Amygdala (tissue), 56 donors: Measurements from ENCODE around the gene CTRB2.
"Not testable (repeated sequence)": the region's sequence is repeated elsewhere in the genome, so short reads cannot be mapped to it uniquely, and the experiment has no call there.

ENCODE experiments used
- DNase-seq, 56 donors: peaks; one replicate each; lab custom pipeline; 2025; lab: John Stamatoyannopoulos, UW

Gene CTRB2

DNA sequence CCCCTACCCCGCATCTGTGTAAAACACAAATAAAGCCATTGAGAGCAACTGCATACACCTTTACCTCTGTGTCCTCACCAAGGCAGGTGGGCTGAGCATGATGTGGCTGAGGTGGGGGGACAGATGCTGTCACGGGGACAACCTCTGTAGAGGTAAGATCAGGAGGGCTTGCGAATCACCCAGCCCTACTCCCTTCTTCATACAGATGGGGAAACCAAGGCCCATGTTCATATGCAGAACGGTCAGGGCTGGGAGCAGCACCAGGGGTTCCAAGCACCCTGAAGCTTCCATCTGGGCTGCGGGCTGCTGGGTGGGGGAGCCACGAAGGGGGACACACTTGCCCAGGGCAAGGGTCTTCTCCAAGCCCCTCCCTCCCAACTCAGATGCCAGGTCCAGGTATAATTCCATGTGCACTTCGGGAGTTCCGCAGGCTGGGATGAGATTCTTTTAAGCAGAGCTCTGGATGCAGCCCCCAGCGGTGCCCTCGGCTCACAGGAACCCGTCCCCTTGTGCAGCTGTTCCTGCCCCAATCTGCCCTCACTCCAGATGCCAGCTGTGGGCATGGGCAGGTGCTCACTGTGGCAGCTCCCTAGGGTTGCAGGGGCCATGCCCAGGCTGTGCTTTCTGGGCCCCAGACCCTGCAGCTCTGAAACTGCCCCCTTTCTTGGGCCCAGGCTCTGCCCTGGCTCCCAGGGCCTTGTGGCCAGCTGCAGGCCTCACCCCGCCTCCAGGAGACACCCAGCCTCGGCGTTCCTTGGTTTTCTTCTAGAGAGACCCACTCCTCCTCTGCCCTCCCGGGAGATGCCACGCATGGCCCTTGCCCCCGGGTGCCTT is 21.4 kb upstream of the CTRB2 start:
- DNase-seq = no peak

DNA sequence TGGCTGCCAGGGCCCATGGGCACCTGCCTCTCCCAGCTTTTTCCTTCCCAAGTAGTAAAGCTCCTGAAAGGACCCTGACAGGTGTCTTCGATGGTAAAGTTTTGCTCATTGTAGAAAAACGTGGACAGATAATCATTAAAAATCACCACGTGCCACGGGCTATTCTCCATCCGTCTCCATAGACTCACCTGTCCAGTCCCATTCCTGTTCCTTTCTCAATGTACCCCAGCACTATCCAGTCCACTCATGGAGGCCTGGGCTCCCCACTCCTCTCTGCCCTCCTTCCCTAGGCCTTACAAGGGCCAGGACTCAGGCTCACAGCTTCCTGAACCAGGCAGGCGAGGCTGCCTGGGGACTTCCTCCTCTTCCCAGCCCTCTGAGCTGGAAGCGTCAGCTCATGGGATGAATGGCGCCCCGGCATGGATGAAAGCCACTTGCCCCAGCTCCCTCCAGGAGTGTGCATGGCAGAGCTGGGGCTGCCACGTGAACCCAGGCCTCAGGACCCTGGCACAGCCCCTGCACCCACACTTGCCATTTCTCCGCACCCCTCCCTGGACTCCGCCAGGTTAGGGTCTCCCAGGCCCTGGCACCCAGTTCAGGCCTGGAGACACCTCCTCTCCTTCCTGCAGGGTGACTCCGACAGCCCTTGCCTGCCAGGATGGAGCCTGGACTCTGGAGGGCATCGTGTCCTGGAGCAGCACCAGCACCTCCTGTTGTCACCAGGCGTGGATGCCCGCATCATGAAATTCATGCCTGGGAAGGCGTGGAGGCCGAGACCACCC is 20.6 kb upstream of the CTRB2 start:
- DNase-seq = no peak

DNA sequence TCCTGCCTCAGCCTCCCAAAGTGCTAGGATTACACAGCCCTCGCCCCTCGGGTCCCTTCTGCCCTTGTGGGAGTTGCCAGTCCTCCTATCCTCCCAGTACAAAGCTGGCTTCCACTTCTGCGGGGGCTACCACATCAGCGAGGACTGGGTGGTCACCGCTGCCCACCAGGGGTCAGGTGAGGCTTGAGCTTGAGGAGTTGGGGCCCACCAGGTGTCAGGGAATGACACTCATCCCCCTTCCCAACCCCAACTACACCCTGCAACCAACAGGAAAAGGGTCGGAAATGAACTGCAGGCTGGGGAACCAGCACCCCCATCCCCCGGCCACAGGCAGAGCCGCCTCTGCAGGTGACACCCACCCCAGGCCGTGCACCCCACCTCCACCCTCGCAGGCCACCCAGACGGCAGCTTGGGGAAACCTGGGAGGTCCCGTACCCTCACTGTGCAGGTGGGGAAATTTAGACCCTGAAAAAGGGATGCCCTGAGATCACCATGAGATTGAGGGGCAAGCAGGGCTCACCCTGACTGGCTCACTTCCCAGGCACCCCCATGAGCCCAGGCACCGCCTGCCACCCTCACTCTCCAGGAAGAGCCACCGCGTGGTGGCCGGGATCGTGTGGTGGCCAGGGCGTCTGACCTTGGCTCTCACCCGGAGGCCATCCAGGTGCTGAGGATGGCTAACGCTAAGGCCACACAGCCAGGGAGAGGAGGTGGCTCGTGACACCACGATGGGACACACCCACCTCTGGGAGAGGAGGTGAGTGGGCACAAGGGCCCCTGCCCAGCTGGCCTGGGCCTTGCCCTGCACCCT is 19.8 kb upstream of the CTRB2 start:
- DNase-seq = no peak

DNA sequence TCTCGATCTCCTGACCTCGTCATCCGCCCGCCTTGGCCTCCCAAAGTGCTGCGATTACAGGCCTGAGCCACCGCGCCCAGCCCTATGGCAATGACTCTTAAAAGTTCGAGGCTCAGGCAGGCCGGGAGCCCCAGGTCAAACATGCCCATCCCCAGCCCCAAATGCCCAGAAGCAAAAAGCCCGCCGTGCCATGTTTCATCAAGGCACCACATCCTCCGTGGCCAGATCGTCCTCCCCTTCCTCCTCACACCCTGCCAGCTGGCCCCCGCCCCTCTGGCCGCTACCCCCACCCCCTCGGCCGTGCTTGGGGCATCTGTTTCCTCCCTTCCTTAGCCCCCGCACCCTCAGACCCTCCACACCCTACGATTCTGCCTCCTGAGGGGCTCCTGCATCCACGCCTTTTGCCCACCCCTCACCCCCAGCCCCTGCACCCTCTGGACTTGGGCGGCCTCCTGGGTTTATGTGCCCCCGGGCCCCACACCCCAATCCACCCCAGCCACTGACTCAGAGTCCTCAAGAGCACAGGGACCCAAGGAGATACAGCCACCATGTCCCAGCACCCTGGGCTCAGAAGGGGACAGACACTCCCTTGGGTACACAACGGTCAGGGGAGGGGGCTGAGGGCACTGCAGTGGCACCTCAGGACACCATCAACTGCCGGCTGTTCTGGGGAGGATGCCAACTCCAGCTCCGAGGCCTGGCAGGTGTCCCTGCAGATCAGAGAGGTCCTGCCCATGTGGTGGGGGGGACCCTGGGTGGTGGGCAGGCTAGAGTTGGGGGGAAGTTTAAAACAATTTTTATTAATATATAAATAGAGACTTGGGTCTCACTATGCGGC is 18.9 kb upstream of the CTRB2 start:
- DNase-seq = no peak

DNA sequence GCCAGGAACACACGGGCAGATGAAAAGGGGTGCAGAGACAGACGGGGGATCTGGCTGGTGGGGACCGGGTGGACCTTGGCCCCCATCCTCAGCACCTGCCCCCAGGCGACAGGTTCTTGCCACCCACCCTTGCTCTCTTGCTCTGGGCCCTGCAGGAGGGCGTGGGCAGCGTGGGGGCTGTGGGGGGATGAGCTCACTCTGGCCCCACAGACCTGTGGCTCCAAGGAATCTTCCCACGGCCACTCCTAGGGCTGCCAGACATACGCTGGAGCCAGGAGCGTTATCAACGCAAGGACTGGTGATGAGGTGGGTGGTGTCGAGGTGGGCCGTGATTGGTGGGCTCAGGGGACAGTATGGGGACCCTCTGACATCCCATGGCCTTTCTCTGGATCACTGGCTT is 18.1 kb upstream of the CTRB2 start:
- DNase-seq = no peak

DNA sequence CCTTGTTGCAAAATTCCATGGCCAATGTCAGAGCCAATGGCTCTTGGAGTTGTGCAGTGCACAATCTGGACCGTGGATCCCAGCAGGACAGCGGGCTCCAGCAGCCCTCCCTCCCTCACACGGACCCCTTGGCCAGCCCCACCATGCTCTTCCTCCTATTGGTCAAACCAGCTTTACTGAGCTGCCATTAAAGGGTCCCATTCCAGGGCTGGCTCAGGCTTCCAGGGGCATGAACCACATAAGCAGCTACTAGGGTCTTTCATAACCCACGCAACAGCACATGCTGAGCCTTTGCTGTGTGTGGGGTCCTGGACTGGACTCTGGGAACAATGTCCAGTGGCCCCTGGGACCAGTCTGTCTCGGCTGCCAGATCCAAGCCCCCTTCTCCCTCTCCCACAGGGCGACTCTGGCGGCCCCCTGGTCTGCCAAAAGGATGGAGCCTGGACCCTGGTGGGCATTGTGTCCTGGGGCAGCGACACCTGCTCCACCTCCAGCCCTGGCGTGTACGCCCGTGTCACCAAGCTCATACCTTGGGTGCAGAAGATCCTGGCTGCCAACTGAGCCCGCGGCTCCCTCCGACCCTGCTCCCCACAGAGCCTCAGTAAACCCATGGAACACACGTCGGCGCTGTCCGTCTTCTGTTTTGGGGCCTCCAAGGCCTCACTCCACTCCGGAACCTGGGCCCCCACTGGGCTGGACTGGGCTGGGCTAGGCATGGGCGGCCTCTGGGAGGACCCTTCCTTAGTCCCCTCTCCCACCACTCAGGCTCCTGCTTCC is 17.5 kb upstream of the CTRB2 start:
- DNase-seq = no peak

DNA sequence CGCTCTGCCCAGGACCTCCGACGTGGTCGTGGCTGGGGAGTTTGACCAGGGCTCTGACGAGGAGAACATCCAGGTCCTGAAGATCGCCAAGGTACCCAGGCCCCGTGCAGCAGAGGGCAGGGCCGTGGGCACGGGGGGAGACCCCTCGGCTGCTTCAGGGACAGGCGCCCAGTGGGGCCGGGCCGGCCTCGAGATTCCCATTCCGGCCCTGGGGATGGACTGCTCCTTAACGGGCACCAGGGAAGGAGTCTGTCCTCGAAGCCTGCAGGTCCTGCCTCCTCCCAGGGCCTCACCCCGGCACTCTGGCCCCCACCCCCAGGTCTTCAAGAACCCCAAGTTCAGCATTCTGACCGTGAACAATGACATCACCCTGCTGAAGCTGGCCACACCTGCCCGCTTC is 16.2 kb upstream of the CTRB2 start:
- not testable (repeated sequence) for DNase-seq

DNA sequence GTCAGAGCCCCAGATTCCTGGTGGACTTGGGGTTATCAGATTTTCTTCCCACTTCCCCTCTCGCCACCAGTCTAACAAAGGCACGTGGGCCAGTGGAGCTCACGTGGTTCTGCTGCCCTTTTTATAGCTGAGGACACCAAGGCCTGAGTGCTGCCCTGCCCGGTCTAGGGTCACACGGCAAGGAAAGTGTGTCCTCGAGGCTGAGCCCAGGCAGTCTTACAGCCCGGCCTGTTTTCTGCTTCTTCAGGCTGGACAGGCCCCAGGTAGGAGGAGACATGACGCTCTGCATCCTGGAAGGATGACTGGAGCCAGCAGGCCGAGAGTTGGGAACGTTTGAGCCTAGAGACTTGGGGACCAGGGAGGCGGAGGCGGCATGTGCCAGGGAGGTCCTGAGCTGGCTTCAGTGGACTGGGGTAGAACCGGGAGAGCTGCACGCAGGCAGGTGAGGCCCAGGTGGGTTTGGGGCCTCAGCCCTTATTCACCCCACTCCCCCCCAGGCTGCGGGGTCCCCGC is 15.4 kb upstream of the CTRB2 start:
- DNase-seq = peak in 1 of 56 donors; percentile 24

DNA sequence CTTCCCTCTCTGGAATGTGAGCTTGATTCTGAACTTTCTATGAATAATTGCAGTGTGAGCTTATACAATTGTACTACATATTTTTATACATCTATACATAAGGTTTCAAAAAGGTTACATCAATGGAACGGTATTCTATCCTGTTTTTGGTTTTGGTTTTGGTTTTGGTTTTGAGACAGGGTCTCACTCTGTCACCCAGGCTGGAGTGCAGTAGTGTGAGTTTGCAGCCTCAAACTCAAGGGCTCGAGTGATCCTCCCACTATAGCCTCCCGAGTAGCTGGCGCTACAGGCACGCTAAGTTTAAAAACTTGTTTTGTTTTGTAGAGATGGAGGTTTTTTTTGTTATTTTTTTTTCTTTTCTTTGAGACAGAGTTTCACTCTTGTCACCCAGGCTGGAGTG is 12.9 kb upstream of the CTRB2 start:
- no peak for DNase-seq

DNA sequence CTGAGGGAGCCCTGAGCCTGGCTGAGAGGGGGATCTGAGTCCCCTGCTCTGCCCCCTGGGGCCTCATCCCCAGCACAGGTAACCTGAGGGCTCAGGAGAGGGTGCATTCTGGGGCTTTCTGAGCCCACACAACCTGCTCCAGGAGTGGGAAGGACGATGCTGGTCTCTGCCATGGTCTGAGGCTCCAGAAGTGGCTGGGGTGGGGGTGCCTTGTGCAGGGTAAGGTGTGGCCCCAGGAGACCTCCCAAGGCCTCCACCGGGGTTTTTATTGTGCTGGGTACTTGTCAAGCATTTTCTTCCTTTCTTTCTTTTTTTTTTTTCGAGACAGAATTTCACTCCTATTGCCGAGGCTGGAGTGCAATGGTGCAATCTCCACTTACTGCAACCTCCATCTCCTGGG is 12.1 kb upstream of the CTRB2 start:
- DNase-seq = no peak

DNA sequence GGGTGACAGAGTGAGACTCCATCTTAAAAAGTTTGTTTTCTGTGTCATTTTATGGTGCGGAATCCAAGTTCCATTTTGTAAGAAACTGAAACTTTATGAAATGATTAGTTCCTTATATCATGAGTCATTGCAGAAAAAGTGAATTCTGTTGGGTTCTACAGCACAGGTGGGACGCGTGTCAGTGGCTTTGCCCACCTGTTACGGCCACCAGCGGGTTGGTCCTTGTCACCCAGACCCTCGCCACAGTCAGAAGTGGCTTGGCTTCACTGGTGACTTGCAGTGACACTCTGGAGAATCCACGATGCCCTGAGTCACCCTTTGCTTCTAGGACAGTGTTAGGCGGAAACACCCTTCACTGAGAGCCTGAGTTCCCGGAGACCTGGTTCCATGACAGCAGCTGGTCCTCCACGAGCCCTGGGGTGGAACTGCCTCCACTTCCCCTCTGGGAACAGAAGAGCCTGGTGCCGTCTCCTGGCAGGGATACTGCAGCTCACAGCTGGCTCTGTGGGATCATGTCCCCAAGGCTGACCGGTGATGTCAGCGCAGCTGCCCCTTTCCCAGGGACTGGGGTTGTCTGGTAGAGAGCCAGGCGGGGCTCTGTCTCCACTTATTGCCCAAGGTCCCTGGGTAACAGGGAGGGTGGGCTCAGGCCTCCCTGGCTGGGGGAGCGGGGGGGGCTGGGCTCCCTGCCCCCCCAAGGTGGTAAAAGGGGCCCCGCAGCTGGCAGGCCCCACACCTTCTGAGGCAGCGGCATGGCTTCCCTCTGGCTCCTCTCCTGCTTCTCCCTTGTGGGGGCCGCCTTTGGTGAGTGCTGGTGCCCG is 11.5 kb upstream of the CTRB2 start, which contains the start of gene CTRB1:
CTRB1 (plus strand) TSS at position 733 of the 821 bp plus-strand sequence; CDS start at position 753, 20 bp downstream.
- DNase-seq = peak in 35 of 56 donors; percentile 6 to 80 (median 46)

DNA sequence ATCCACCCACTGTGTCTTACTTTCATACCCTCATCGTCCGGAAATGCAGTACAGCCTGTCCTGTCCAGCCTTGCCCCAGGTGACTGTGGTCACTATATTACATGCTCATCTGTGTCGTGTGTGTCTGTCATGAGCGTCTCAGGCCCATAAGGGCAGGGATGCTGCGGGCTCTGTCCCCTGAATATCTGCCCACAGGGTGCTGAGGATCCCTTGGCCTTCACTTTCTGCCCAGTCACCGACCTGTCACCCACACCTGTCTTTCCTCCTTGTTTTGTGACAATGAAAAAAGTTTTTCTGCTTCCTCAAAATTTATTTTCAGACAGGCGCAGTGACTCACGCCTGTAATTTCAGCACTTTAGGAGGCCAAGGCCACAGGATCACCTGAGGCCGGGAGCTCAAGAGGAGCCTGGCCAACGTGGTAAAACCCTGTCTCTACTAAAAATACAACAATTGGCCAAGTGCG is 10.5 kb upstream of the CTRB2 start:
- DNase-seq = no peak

DNA sequence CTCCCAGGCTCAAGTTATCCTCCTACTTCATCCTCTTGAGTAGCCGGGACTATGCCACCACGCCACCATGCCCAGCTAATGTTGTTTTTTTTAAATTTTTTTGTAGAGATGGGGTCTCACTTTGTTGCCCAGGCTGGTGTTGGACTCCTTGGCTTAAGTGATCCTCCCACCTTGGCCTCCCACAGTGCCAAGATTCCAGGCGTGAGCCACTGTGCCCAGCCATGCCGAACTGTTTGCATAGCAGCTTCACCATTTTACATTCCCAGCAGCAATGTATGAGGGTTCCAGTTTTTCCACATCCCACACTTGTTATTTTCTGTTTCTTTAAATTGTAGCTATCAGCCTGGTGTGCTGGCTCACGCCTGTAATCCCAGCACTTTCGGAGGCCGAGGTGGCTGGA is 9.6 kb upstream of the CTRB2 start:
- DNase-seq = no peak

DNA sequence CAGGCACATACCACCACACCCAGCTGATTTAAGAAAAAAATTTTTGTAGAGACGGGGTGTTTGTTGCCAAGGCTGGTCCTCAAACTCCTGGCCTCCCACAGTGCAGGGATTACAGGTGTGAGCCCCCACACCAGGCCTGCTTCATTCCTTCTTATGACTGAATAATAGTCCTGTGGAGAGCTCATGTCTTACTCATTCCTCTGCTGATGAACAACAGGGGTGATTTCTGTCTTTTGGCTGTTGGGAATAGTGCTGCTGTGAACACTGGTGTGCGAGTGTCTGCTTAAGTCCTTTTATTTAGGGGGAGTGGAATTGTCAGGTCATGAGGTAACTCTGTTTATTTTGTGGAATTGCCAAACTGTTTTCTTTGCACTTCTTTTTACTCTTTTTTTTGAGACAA is 9.2 kb upstream of the CTRB2 start:
- no peak for DNase-seq

DNA sequence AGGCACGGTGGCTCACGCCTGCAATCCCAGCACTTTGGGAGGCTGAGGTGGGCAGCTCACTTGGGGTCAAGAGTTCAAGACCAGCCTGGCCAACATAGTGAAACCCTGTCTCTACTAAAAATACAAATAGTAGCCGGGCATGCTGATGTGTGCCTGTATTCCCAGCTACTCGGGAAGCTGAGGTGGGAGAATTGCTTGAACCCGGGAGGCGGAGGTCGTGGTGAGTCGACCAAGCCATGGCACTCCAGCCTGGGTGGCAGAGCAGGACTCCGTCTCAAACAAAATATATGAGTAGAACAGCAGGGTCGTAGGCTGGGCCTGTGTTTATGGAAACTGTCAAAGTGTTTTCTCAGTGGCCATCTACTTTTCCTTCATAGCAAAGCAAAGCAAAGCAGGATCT is 4.3 kb upstream of the CTRB2 start:
- not testable (repeated sequence) for DNase-seq

DNA sequence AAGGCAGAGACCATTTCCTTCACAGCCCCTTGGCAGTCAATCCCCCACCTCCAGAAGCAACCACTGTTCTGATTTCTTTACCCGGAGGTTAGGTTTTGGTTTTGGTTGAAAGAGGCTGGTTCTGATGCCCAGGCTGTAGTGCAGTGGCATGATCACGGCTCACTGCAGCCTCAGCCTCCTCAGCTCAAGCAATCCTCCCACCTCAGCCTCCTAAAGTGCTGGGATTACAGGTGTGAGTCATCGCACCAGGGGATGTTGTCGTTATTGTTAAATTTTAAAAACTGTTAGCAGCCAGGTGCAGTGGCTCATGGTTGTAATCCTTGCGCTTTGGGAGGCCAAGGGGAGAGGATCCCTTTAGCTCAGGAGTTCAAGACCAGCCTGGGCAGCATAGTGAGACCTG is 3.0 kb upstream of the CTRB2 start:
- DNase-seq = no peak

DNA sequence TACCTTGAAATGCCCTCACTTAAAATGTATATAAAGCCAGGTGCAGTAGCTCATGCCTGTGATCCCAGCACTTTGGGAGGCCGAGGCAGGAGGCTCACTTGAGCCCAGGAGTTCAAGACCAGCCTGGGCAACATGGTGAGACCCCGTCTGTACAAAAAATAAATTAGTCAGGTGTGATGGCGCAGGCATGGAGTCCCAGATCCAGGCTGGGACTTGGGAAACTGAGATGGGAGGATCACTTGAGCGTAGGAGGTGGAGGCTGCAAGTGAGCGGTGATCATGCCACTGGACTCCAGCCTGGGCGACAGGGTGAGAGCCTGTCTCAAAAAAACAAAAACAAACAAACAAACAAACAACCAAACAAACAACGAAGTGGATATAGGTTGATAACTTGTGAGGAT is 2.6 kb upstream of the CTRB2 start:
- DNase-seq = not testable (repeated sequence)
